ENCODE measurements around the gene CEP20. TPM values are rescaled to one million over a fixed set of nuclear protein-coding genes. Genes with fewer than 3 reads are reported as not detected.
A peak's percentile ranks its signal among the peaks of the same experiment; 100 is the strongest.

Gene CEP20
- total RNA-seq, 2 donors from 2014 or later = 59.4 to 81.5 TPM

DNA sequence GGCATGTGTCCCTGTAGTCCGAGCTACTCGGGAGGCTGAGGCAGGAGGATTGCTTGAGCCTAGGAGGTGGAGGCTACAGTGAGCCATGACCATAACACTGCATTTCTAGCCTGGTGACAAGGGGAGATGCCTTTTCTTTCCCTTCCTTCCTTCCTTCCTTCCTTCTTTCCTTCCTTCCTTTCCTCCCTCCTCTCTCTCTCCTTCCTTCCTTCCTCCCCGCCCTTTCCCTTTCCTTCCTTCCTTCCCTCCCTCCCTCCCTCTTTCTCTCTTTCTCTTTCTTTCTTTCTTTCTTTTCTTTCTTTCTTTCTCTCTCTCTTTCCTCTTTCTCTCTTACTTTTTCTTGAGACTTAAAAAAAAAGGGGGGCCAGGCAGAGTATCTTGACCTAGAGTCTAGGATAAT lies 3.1 kb upstream of the CEP20 start:
- Mint-ChIP-seq H3K4me3 (no peak overlapping the region), H3K9me3 (no peaks in the 10 kb centered on the region)

DNA sequence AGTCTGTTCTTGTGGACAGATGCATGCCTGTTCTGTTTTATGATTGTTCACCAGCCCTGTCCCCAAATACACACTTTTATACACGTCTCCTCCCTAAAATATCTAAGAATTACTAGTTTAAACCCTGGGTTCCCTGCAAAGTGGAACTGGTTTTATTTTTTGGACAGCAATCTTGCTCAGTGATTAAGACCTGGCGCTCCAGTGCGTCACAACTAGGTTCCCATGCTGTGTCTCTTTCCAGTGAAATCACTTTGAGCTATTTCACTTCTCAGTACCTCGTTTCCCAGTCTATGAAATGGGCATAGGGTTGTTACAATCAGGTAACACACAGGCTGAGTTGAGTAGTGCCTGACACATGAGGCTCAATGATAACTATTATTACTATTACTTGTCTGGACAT lies 1.1 kb downstream of the CEP20 start:
- peak overlapping the region; percentile 89 for H3K27ac Mint-ChIP-seq
- peaks cover 2 to 4% of the 10 kb centered on the region in 2 donors for H3K36me3 Mint-ChIP-seq (ENCODE audit: insufficient read depth in 2 of 2)
- peak overlapping the region; percentile 87 to 93 for H3K4me3 Mint-ChIP-seq
- H3K9me3 Mint-ChIP-seq = no peaks in the 10 kb centered on the region
- no peak for ATAC-seq (replicated peaks in 1 of 2)
- H3K4me1 Mint-ChIP-seq (ENCODE audit: low read depth) = peaks cover 28% of the 10 kb centered on the region
- no peak for DNase-seq
- no peaks in the 10 kb centered on the region for H3K27me3 Mint-ChIP-seq (ENCODE audit: low read depth)

More for the DNA sequence above, 3.1 kb upstream of the CEP20 start:
- no peak for ATAC-seq (replicated peaks in 1 of 2)
- Mint-ChIP-seq H3K4me1 (ENCODE audit: low read depth) (peaks cover 23% of the 10 kb centered on the region), H3K36me3 (ENCODE audit: insufficient read depth in 2 of 2) (peaks cover 0 to 3% of the 10 kb centered on the region in 2 donors), H3K27me3 (ENCODE audit: low read depth) (no peaks in the 10 kb centered on the region), H3K27ac (no peak overlapping the region)
- DNase-seq = no peak

DNA sequence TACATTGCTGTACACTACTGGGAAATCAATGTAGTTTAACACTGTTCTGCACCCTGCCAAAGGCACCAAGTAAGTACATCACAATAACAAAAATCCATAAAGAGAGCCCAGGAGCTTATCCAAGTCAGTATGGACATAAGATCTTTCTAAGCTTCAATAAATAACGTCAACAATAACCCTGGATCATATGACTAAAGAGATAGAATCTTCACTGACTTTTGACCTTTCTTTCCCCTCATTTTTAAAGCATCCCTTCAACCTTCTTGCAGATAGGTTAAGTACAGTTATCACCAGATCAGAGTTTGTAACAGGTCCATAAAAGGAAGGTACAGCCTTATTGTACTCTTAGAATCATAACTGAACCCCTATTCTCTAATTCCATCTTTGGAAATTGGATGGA lies 2.3 kb downstream of the CEP20 start:
- Mint-ChIP-seq H3K36me3 (ENCODE audit: insufficient read depth in 2 of 2) (peaks cover 2 to 4% of the 10 kb centered on the region in 2 donors), H3K4me3 (peak overlapping the region; percentile 48 to 70), H3K27me3 (ENCODE audit: low read depth) (no peaks in the 10 kb centered on the region), H3K27ac (no peak overlapping the region), H3K9me3 (no peaks in the 10 kb centered on the region), H3K4me1 (ENCODE audit: low read depth) (peaks cover 28% of the 10 kb centered on the region)
- DNase-seq = no peak
- no peak for ATAC-seq (replicated peaks in 1 of 2)

DNA sequence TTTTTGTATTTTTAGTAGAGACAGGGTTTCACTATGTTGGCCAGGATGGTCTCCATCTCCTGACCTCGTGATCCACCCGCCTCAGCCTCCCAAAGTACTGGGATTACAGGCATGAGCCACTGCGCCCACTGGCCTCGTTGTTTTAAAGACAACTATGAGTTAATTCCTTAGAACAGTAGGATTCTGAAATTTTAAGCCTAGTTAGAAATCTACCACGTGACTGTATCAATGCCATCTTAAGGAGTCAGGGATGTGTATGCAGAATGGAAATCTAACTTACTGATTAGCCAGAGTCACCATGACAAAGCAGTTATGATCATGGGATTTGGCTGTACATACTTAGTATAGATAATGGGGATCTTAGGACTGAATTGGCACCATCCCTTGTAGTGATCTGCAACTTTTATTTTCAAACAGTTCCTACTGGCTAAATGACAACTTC lies 2.8 kb downstream of the CEP20 start:
- DNase-seq = no peak
- Mint-ChIP-seq H3K9me3 (no peaks in the 10 kb centered on the region), H3K27ac (peak overlapping the region; percentile 56), H3K36me3 (ENCODE audit: insufficient read depth in 2 of 2) (peaks cover 2 to 4% of the 10 kb centered on the region in 2 donors), H3K4me1 (ENCODE audit: low read depth) (peaks cover 29% of the 10 kb centered on the region), H3K4me3 (peak overlapping the region in 1 of 2 donors; percentile 70), H3K27me3 (ENCODE audit: low read depth) (no peaks in the 10 kb centered on the region)
- ATAC-seq (replicated peaks in 1 of 2) = no peak

DNA sequence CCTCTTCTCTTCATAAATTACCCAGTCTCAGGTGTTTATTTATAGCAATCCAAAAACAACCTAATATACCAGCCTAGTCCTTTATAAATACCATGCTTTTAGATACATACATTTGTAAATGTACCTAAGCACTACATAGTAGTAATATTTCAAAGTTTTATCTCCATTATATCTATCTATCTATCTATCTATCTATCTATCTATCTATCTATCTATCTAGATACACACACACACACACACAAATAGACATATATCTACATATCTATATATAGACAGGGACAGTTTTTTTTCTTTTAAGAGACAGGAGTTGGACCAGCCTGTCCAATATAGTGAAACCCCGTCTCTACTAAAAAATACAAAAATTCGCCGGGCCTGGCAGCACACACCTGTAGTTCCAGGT lies 5.8 kb downstream of the CEP20 start:
- H3K4me1 Mint-ChIP-seq (ENCODE audit: low read depth) = peaks cover 38% of the 10 kb centered on the region
- peaks cover 5 to 7% of the 10 kb centered on the region in 2 donors for H3K36me3 Mint-ChIP-seq (ENCODE audit: insufficient read depth in 2 of 2)
- H3K9me3 Mint-ChIP-seq = no peaks in the 10 kb centered on the region
- H3K27ac Mint-ChIP-seq = no peak overlapping the region
- DNase-seq (no peak), ATAC-seq (replicated peaks in 1 of 2) (no peak)
- no peaks in the 10 kb centered on the region for H3K27me3 Mint-ChIP-seq (ENCODE audit: low read depth)
- no peak overlapping the region for H3K4me3 Mint-ChIP-seq

DNA sequence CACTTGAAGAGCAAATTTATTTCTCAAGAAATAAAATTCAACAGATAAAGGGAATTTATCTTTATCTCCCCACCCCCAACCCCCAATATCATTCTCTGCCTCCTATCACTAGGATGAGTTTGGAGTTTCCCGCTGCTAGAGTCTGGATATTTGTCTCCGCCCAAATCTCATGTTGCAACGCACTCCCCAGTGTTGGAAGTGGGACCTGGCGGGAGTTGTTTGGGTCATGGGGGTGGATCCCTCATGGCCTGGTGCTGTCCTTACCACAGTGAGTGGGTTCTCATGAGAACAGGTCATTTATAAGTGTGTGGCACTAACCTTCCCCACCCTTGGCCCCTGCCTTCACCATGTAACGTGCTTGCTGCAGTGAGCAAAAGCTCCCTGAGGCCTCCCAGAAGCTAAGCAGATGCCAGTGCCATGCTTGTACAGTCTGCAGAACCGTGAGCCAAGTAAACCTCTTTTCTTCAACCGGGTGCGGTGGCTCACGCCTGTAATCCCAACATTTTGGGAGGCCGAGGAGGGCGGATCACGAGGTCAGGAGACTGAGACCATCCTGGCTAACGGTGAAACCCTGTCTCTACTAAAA lies 6.5 kb downstream of the CEP20 start:
- Mint-ChIP-seq H3K27me3 (ENCODE audit: low read depth) (no peaks in the 10 kb centered on the region), H3K27ac (no peak overlapping the region), H3K4me3 (no peak overlapping the region), H3K4me1 (ENCODE audit: low read depth) (peaks cover 32% of the 10 kb centered on the region), H3K36me3 (ENCODE audit: insufficient read depth in 2 of 2) (peaks cover 5 to 7% of the 10 kb centered on the region in 2 donors), H3K9me3 (no peaks in the 10 kb centered on the region)
- ATAC-seq (replicated peaks in 1 of 2) (no peak), DNase-seq (no peak)

DNA sequence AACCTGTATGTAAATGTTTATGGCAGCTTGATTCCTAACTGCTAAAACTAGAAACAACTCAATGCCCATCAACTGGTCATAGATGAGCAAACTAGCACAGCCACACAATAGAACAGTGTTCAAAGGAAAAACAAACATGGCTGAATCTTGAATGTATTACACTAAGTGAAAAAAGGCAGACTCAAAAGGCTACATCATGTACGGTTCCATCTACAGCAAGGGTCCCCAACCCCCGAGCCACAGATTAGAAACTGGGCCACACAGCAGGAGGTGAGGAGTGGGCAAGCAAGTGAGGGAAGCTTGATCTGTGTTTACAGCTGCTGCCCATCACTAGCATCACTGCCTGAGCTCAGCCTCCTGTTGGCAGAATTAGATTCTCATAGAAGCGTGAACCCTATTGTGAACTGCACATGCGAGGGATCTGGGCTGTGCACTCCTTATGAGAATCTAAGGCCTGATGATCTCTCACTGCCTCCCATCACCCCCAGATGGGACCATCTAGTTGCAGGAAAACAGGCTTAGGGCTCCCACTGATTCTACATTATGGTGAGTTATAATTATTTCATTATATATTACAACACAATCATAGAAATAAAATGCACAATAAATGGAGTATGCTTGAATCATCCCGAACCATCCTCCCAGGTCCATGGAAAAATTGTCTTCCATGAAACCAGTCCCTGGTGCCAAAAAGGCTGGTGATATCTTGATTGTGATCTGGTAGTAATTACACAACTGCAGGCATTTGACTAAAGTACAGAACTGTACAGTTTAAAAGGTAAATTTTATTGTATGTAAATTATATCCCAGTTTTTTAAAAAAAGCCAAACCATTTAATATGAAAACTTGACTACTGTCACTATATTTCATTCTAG lies 7.7 kb downstream of the CEP20 start:
- H3K27me3 Mint-ChIP-seq (ENCODE audit: low read depth) = no peaks in the 10 kb centered on the region
- peaks cover 23% of the 10 kb centered on the region for H3K4me1 Mint-ChIP-seq (ENCODE audit: low read depth)
- H3K9me3 Mint-ChIP-seq = no peaks in the 10 kb centered on the region
- DNase-seq = no peak
- H3K36me3 Mint-ChIP-seq (ENCODE audit: insufficient read depth in 2 of 2) = peaks cover 4 to 5% of the 10 kb centered on the region in 2 donors
- ATAC-seq (replicated peaks in 1 of 2) = peak in 1 of 2 donors; percentile 53
- H3K27ac Mint-ChIP-seq = peak overlapping the region; percentile 91
- H3K4me3 Mint-ChIP-seq = no peak overlapping the region

DNA sequence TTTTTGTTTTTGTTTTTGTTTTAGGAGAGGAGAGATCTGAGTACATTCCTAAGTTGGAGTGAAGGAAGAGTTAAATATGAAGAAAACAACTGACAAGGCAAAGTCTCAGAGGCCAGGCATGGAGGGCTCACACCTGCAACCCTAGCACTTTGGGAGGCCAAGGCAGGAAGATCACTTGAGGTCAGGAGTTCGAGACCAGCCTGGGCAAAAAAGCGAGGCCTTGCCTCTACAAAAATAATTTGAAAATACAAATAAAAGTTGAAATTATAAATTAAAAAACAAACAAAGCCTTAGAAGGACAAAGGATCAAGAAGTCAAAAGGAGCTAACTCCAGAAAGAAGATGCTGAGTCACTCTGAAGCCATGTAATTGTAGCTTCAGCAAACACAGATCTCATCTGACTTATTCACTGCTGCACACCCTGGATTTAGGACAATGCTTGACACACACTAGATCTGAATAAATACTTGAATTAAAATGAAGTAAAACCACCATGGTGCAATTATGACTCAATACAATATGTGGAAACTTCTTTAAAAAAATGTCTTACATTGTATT lies 9.1 kb downstream of the CEP20 start:
- ATAC-seq (replicated peaks in 1 of 2) = peak; percentile 46 to 75
- H3K4me3 Mint-ChIP-seq = peak overlapping the region in 1 of 2 donors; percentile 40

DNA sequence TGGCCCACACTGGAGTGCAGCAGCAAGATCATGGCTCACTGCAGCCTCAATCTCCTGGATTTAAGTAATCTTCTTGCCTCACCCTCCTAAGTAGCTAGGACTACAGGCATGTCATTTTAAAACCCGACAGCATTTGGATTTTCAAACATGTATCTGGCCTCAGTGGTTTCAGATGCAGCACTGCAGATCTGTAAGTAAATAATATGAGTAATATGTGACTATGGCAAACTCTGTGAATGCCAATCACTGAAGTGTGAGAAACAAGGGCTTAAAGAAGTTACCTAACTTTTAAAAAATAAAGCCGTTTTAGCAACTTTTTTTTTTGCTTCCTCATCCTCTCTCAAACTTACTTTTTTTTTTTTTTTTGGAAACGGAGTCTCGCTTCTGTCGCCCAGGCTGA lies 11.9 kb downstream of the CEP20 start:
- H3K4me1 Mint-ChIP-seq (ENCODE audit: low read depth) = peaks cover 19% of the 10 kb centered on the region
- ATAC-seq (replicated peaks in 1 of 2) = no peak
- no peak overlapping the region for H3K27ac Mint-ChIP-seq

More for the DNA sequence above, 9.1 kb downstream of the CEP20 start:
- Mint-ChIP-seq H3K36me3 (ENCODE audit: insufficient read depth in 2 of 2) (peaks cover 4 to 5% of the 10 kb centered on the region in 2 donors), H3K27me3 (ENCODE audit: low read depth) (no peaks in the 10 kb centered on the region), H3K9me3 (no peaks in the 10 kb centered on the region), H3K4me1 (ENCODE audit: low read depth) (peaks cover 19% of the 10 kb centered on the region), H3K27ac (peak overlapping the region; percentile 91)
- no peak for DNase-seq

DNA sequence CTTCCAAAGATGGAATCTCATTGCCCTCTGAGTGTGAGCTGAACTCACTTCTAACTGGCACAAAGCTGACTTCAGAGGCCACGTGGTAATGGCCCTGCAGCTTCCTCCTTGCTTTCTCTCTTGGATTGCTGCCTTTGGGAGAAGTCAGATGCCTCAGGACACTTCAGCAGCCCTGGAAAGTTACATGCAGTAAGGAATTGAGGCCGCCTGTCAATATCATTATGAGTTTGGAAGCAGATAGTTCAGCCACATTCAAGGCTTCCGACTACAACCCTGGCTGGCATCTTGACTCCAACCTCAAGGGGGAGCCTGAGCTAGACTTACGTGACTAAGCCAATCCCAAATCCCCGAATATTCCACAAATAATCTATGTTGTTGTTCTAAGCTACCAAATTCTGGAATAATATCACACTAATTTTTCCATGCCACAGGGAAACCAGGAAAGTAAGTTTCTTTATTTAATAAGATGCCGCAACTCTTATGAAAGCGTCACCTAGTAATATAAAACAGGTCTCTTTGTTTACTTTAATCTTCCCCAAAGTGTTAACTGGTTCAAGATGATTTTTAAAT lies 13.6 kb downstream of the CEP20 start:
- DNase-seq = no peak
- Mint-ChIP-seq H3K9me3 (no peaks in the 10 kb centered on the region), H3K27me3 (ENCODE audit: low read depth) (no peaks in the 10 kb centered on the region), H3K4me1 (ENCODE audit: low read depth) (peaks cover 12% of the 10 kb centered on the region), H3K36me3 (ENCODE audit: insufficient read depth in 2 of 2) (peaks cover 4 to 10% of the 10 kb centered on the region in 2 donors), H3K4me3 (no peak overlapping the region), H3K27ac (peak overlapping the region; percentile 67)
- no peak for ATAC-seq (replicated peaks in 1 of 2)

More for the DNA sequence above, 11.9 kb downstream of the CEP20 start:
- Mint-ChIP-seq H3K9me3 (no peaks in the 10 kb centered on the region), H3K4me3 (no peak overlapping the region), H3K36me3 (ENCODE audit: insufficient read depth in 2 of 2) (peaks cover 4 to 10% of the 10 kb centered on the region in 2 donors), H3K27me3 (ENCODE audit: low read depth) (no peaks in the 10 kb centered on the region)
- DNase-seq = no peak

DNA sequence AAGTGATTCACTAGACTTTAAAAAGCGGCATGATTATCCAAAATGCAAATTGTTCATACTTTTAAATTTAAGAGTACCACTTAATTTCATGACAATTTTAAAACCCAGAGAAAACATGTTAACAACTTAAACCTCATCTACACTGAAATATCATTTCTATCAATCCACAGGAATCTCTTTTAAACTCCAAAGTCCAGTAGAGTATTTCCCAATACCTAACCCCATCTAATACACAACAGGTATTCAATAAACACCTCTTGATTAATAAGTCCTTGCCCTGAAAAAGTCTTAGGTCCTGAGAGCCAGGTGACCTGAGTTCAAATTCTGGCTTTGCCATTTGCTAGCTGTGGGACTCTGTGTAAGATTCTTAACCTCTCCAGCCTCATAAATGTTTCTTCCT lies 14.7 kb downstream of the CEP20 start:
- Mint-ChIP-seq H3K4me1 (ENCODE audit: low read depth) (peaks cover 1% of the 10 kb centered on the region), H3K27me3 (ENCODE audit: low read depth) (no peaks in the 10 kb centered on the region), H3K9me3 (no peaks in the 10 kb centered on the region), H3K27ac (no peak overlapping the region), H3K36me3 (ENCODE audit: insufficient read depth in 2 of 2) (peaks cover 1 to 5% of the 10 kb centered on the region in 2 donors), H3K4me3 (no peak overlapping the region)
- no peak for DNase-seq
- no peak for ATAC-seq (replicated peaks in 1 of 2)

DNA sequence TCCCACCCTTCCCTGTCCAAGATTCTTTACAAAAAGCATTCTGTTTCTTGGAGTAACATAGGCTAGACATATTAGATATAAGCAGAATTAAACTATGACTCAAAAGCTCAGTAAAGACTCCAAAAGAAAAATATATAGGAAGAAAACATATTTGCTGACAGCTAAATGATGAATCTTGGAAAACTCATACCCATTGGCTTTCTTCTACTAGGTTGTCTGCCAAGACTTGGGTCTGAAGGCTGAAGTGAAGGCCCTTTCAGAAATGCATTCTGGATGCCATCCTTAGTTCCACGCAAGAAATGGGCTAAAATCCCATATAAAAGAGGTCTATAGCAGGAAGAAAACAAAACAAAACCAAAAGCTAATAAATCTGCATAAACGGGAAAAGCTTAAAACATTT lies 15.1 kb downstream of the CEP20 start:
- Mint-ChIP-seq H3K27ac (no peak overlapping the region), H3K36me3 (ENCODE audit: insufficient read depth in 2 of 2) (peaks cover 1 to 4% of the 10 kb centered on the region in 2 donors), H3K9me3 (no peaks in the 10 kb centered on the region), H3K27me3 (ENCODE audit: low read depth) (no peaks in the 10 kb centered on the region), H3K4me3 (no peak overlapping the region), H3K4me1 (ENCODE audit: low read depth) (no peaks in the 10 kb centered on the region)
- no peak for DNase-seq
- ATAC-seq (replicated peaks in 1 of 2) = no peak

DNA sequence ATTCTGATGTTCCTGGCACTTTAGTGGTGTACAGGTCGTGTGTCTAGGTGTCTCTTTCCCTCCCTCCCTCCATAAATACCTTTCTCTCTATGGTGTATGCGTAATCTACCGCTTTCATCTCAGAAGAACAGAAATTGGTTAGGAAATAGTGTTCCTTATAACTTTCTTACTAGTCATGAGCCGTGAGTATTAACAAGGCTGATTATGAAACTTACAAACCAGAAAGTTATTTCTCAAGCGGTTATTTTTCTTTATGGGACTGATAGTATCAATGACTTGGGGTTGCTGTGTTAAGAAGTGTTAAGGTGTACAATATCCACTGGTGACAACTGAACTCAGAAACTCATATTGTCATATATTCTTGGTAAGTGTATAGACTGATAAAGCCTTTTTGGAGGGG lies 18.4 kb downstream of the CEP20 start:
- no peak for DNase-seq
- Mint-ChIP-seq H3K27me3 (ENCODE audit: low read depth) (no peaks in the 10 kb centered on the region), H3K4me1 (ENCODE audit: low read depth) (no peaks in the 10 kb centered on the region), H3K9me3 (no peaks in the 10 kb centered on the region), H3K4me3 (no peak overlapping the region), H3K27ac (no peak overlapping the region), H3K36me3 (ENCODE audit: insufficient read depth in 2 of 2) (peaks cover 0 to 11% of the 10 kb centered on the region in 2 donors)
- ATAC-seq (replicated peaks in 1 of 2) = no peak

All from activated T-cell treated with anti-CD3 and anti-CD28 coated beads, Interleukin-2, amount 50 U/mL, for 72 hours (primary cell).